HG03159 (cell line): ENCODE measurements around the gene ANKS1A.
A peak's percentile ranks its signal among the peaks of the same experiment; 100 is the strongest.
"Not testable (repeated sequence)": the region's sequence is repeated elsewhere in the genome, so short reads cannot be mapped to it uniquely, and the experiment has no call there.

ENCODE experiments used
- ATAC-seq: cut with Tn5 transposase; IDR thresholded peaks from one replicate; pipeline ENCODE4 v1.9.1; 2021; ENCODE audit warnings: mild to moderate bottlenecking, moderate library complexity; ENCODE audit not compliant: unreplicated experiment

The ANKS1A gene

GRCh38 chr6:34888874-34889555 lies at the start of gene ANKS1A:
Gene ANKS1A (plus strand): TSS chr6:34889255. CDS start chr6:34889403, 148 bp downstream.
- ATAC-seq = peak; percentile 40

GRCh38 chr6:34839666-34840352 lies 49.2 kb upstream of the ANKS1A start:
- no peak for ATAC-seq

GRCh38 chr6:34849066-34849465 lies 40.0 kb upstream of the ANKS1A start:
- ATAC-seq = not testable (repeated sequence)

- ATAC-seq = no peak
Observed at GRCh38 chr6:34851361-34851760, 37.7 kb upstream of the ANKS1A start.

- no peak for ATAC-seq
Observed at GRCh38 chr6:34852406-34853085, 36.5 kb upstream of the ANKS1A start.

GRCh38 chr6:34855463-34855862 lies 33.6 kb upstream of the ANKS1A start:
- no peak for ATAC-seq

GRCh38 chr6:34858681-34859080 lies 30.4 kb upstream of the ANKS1A start:
- no peak for ATAC-seq

- no peak for ATAC-seq
Observed at GRCh38 chr6:34859951-34860350, 29.1 kb upstream of the ANKS1A start.

GRCh38 chr6:34860776-34861175 lies 28.3 kb upstream of the ANKS1A start:
- ATAC-seq = no peak

GRCh38 chr6:34864007-34864406 lies 25.0 kb upstream of the ANKS1A start:
- ATAC-seq = no peak

GRCh38 chr6:34865107-34865506 lies 23.9 kb upstream of the ANKS1A start:
- ATAC-seq = no peak

GRCh38 chr6:34866509-34866908 lies 22.5 kb upstream of the ANKS1A start:
- no peak for ATAC-seq

GRCh38 chr6:34867484-34867883 lies 21.6 kb upstream of the ANKS1A start:
- no peak for ATAC-seq

GRCh38 chr6:34871853-34872252 lies 17.2 kb upstream of the ANKS1A start:
- ATAC-seq = no peak

- no peak for ATAC-seq
Observed at GRCh38 chr6:34872332-34872731, 16.7 kb upstream of the ANKS1A start.

- ATAC-seq = no peak
Observed at GRCh38 chr6:34875292-34876213, 13.5 kb upstream of the ANKS1A start.

GRCh38 chr6:34876472-34876871 lies 12.6 kb upstream of the ANKS1A start:
- ATAC-seq = no peak

GRCh38 chr6:34877259-34877658 lies 11.8 kb upstream of the ANKS1A start:
- ATAC-seq = no peak

- no peak for ATAC-seq
Observed at GRCh38 chr6:34877869-34878485, 11.1 kb upstream of the ANKS1A start.

- ATAC-seq = not testable (repeated sequence)
Observed at GRCh38 chr6:34884073-34884472, 5.0 kb upstream of the ANKS1A start.
